ENCODE results near the gene CECR2. TPM values are rescaled to one million over a fixed set of nuclear protein-coding genes. Genes with fewer than 3 reads are reported as not detected.

The CECR2 gene
- total and polyA plus RNA-seq, 10 of the 15 experiments (the other 5 are each of a cell fraction or from before 2014, with no cell fraction given) = 0.01 to 0.08 (median 0.01) TPM; not detected in 7

DNA sequence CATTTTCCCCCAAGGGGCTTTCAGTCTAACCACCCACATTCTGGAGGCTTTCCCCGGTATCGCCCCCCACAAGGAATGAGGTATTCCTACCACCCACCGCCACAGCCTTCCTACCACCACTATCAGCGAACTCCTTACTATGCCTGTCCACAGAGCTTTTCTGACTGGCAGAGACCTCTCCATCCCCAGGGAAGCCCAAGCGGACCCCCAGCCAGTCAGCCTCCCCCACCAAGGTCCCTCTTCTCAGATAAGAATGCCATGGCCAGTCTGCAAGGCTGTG, 179.4 kb downstream of the CECR2 start:
- Histone ChIP-seq H3K27me3 (replicated peaks in 1 of 2; ENCODE audit: control insufficient read depth in 2 of 2, insufficient read depth in 2 of 2, low read length in 1 of 2) (no peaks in the 10 kb centered on the region), H3K9ac (ENCODE audit: control insufficient read depth, insufficient read depth, low read length) (no peak overlapping the region), H2AFZ (ENCODE audit: control insufficient read depth, low read depth, low read length) (no peak overlapping the region), H3K4me1 (ENCODE audit: control insufficient read depth, insufficient read depth, low read length) (no peaks in the 10 kb centered on the region), H3K79me2 (ENCODE audit: control insufficient read depth, insufficient read depth, low read length) (no peaks in the 10 kb centered on the region), H3K27ac (ENCODE audit: control insufficient read depth, insufficient read depth) (no peak overlapping the region), H3K4me2 (ENCODE audit: control insufficient read depth, insufficient read depth) (no peak overlapping the region), H3K36me3 (ENCODE audit: control insufficient read depth in 2 of 2, insufficient read depth in 2 of 2, low read length in 1 of 2) (no peaks in the 10 kb centered on the region), H4K20me1 (ENCODE audit: control insufficient read depth, insufficient read depth) (no peaks in the 10 kb centered on the region), H3K9me3 (replicated peaks; ENCODE audit: control insufficient read depth, insufficient read depth, low read length) (no peaks in the 10 kb centered on the region), H3K4me3 (no peak overlapping the region)
- CTCF ChIA-PET = interaction anchor here (1.4 kb wide), 1 partner anchor 193 kb away, joined by 4 read pairs; no protein-coding TSS in a partner anchor
- BruUV-seq (replicated peaks) = no TSS peak
- TF ChIP-seq NFXL1 (IDR thresholded peaks at IDR 0.05; ENCODE audit: borderline replicate concordance) (no peak), BCL11A (IDR thresholded peaks at IDR 0.05; ENCODE audit: low read depth, low read length) (no peak), CHD1 (IDR thresholded peaks at IDR 0.05; ENCODE audit: low read depth, low read length) (no peak), CHD2 (IDR thresholded peaks at IDR 0.05; ENCODE audit: borderline replicate concordance, low read depth, low read length) (no peak)
- TF ChIP-seq, protein P1, sequence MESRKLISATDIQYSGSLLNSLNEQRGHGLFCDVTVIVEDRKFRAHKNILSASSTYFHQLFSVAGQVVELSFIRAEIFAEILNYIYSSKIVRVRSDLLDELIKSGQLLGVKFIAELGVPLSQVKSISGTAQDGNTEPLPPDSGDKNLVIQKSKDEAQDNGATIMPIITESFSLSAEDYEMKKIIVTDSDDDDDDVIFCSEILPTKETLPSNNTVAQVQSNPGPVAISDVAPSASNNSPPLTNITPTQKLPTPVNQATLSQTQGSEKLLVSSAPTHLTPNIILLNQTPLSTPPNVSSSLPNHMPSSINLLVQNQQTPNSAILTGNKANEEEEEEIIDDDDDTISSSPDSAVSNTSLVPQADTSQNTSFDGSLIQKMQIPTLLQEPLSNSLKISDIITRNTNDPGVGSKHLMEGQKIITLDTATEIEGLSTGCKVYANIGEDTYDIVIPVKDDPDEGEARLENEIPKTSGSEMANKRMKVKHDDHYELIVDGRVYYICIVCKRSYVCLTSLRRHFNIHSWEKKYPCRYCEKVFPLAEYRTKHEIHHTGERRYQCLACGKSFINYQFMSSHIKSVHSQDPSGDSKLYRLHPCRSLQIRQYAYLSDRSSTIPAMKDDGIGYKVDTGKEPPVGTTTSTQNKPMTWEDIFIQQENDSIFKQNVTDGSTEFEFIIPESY (IDR thresholded peaks at IDR 0.05) = no peak
- TF ChIP-seq, protein P2, sequence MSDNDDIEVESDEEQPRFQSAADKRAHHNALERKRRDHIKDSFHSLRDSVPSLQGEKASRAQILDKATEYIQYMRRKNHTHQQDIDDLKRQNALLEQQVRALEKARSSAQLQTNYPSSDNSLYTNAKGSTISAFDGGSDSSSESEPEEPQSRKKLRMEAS (IDR thresholded peaks at IDR 0.05; ENCODE audit: low read depth, low read length) = no peak
- TF ChIP-seq, protein P3, sequence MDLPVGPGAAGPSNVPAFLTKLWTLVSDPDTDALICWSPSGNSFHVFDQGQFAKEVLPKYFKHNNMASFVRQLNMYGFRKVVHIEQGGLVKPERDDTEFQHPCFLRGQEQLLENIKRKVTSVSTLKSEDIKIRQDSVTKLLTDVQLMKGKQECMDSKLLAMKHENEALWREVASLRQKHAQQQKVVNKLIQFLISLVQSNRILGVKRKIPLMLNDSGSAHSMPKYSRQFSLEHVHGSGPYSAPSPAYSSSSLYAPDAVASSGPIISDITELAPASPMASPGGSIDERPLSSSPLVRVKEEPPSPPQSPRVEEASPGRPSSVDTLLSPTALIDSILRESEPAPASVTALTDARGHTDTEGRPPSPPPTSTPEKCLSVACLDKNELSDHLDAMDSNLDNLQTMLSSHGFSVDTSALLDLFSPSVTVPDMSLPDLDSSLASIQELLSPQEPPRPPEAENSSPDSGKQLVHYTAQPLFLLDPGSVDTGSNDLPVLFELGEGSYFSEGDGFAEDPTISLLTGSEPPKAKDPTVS (IDR thresholded peaks at IDR 0.05; ENCODE audit: low read depth, low read length) = no peak
- WGBS (ENCODE audit: insufficient coverage, insufficient replicate concordance, low lambda C conversion rate, missing lambda C conversion rate) = 39% methylated on average over 5 of the region's 5 CpGs
- DNase-seq (ENCODE audit: low read depth, low spot score) = no peak
- ATAC-seq = no peak
- in situ Hi-C loops (cut with MboI) = no loop called here
- RAD21 ChIA-PET (ENCODE audit: unreplicated experiment) = no interaction called here
- no peak for FAIRE-seq
- intact Hi-C loops (cut with micrococcal nuclease; ENCODE audit: unreplicated experiment) = no loop called here
- POLR2A ChIA-PET = no interaction called here
- SMC1A ChIA-PET (ENCODE audit: uncharacterized antibody, unreplicated experiment) = no interaction called here
